ENCODE measurements around the gene SLC9A5. TPM values are rescaled to one million over a fixed set of nuclear protein-coding genes. Genes with fewer than 3 reads are reported as not detected.

The SLC9A5 gene
- polyA plus RNA-seq, 1 donor: 4.9 TPM

DNA sequence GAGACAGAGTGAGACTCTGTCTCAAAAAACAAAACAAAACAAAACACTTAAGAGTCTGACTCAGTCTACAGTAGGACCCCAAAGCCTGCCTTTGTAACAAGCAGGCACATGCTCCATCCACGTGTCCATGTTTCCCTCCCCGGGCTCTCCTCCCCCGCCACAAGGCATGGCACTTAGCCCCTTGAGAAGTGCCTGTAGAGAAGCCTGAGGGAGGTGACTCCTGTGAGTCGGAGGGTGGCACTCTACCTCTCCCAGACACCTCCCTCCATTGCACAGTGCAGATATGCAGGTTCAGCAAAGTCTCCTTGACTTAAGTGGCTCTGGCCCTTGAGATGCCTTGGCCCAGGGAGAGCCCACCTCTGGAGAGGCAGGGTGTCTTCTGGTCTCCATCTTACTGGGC lies 8.3 kb upstream of the SLC9A5 start:
- DNase-seq: no peak

DNA sequence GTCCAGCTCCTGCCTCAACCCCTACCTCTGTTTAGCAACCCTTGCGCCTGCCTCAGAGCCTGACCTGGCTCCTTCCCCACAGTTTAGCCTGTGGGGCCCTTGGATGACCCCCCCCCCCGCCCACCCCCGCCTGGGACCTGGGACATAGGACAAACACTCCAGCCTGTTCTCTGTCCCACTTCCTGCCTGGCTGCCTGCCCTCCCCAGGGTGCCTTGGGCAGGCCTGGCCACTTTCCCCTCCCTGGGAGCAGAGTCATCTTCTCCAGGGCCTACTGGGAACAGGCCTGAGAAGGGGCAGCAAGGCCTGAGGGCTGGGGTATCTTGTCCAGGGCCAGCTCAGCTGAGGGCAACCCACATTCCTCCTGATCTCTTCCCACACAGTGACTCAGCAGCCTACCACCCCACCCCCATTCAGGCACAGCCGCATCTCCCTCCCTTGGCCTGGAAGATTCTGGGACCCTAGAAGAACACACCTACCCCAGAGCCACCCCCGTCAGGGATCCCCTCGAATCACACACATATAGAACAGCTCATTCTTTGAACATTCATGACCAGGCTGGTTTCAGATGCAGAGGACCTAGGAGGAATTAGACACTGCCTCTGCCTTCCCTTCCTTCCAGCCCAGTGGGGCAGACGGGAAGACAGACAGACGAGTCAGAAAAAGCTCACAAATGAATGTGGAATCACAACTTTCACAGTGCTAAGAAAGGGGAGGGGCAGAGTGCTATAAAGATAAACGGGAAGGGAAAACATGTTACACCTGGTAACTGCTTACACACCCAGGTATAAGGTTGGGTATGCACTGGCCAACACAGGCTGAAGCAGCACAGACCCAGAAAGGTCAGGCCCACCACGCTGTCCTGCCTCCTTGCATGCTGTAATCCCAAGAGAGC lies 7.5 kb upstream of the SLC9A5 start:
- DNase-seq: no peak

DNA sequence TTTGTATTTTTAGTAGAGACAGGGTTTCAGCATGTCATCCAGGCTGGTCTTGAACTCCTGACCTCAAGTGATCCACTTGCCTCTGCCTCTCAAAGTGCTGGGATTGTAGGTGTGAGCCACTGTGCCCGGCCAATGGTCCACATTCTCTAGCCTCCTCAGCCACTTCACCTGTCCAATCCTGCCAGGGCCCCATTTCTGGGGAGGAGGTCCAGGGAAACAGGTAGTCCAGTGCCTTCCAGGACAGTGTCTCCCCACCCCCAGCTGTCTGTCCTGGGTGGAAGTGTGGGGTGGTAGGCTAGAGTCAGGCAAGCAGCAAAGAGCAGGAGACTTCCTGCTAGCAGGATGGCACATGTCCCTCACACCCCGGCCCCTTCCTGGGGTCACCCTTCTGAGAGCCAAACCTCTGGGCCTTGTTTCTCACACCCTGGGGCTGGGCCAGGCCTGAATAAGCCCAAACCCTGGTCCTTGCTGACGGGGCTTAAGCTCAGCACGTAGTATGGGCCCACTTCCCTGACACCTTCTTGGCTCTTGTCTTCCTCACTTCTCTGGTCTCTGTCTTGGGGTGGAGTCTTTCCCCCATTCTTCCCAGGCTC lies 6.5 kb upstream of the SLC9A5 start:
- DNase-seq: no peak

DNA sequence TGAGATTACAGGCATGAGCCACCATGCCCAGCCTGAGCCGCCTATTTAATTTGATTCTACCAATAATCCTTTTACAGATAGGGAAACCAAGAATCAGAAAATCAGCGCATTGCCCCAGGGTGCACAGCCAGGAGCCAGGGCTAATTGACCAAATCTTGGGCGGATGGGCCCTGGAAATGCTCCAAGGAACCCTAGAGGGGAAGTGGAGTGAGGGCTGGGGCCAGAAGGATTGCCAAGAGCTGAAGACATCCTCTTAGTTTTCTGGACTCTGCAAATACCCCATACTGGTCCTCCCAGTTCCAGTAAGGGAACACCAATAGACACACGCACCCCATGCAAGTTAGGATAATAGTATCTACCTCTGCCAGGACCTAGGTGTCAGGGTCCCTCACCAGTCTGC lies 5.3 kb upstream of the SLC9A5 start:
- DNase-seq: no peak

DNA sequence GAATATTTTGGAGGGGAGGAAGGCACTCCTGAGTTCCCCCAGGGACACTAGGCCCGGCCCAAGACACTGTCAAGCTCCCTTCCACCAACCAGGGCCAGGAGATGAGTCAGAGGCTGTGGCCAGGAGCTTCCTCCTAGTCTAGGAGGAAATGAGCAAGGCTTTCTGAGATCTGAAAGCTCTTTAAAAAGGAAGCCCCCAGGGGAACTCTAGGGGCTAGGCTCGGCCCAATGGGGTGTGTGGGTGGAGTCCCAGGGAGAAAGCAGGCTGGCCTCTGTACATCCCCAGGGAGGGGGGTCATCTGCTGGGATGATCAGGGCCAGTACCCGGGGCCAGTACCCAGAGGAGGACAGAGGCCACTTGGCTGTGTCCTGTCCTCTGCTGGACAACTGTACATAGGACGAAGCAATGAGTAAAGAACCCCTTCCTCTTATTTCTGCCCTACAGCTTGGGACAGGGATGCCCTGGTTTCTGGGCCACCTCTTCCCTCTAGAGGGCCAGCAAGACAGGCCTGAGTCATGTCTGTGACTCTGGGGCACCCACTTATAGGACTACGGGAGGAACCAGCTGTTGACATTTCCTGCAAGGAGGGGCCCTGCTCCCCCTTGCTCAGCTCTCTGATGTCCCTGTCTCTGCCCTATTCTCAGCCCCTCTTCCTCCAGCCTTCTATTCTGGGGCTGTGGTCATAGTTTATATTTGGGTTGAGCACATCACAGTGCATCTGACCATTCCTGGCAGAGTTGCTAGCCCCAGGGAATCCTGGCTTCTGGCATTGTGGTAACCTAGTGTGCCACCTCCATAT lies 4.2 kb upstream of the SLC9A5 start:
- no peak for DNase-seq

DNA sequence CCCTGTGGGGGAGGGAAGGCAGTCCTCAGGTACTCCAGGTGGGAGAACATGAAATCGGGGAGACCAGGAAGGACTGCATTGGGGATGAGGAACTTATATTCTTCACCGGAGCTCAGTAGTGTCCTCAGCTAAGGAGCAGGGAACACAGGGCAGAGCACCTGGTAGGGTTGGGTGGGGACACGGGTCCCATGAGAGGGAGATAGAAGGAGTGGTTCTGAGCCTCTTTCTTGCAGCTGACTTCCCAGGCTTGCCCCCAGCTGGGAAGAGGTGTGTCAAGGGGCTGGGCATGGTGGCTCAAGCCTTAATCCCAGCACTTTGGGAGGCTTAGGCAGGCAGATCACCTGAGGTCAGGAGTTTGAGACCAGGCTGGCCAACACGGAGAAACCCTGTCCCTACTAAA lies 3.6 kb upstream of the SLC9A5 start:
- DNase-seq: no peak

DNA sequence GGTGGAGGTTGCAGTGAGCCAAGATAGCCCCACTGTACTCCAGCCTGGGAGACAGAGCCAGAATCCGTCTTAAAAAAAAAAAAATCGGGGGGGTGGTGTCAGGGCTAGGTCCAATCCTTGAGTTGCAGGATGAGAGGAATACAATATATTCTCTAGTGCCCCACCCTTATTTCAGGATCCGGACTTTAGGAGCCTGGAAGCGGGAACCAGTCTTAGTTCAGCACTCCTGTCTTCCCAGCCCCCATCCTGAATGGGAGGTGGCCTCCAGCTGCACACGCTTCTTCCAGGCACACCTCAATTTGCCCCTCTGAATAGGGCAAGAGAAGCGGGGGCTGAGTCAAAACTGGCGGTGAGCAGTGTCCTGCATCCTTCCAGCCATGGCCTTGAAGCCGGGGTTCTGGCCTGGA lies 3.1 kb upstream of the SLC9A5 start:
- no peak for DNase-seq

DNA sequence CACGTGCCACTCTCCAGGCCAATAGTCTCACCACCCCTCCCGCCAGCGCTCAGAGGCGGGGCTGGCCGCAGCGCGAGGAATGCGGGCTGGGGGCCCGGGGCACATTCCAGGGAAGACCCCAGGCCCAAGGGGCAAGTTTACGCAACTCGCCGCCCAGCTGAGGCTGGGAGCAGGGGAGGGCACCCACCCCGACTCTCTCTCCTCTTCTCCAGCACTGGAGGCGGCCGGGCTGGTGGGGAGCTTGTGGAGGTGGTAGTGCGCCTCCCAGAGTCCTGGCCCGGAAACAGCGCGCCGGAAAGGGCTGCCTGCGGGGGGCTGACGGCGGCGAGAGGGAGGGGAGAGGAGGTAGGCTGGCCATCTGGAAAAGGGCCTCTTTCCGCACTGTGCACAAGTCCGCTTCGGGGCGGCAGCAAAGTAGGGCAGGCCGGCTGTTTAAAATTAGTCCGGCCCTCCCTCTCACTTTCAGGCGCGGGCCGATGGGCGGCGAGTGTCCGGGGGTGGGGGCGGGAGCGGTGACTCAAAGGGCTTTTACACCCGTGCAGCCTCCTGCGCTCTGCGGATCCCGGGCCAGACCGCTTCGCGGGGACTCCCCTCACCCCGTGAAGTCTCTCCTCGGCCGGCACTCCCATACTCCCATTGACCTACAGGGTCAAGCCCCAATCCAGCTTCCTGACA lies 2.6 kb upstream of the SLC9A5 start:
- peak; percentile 80 for DNase-seq

DNA sequence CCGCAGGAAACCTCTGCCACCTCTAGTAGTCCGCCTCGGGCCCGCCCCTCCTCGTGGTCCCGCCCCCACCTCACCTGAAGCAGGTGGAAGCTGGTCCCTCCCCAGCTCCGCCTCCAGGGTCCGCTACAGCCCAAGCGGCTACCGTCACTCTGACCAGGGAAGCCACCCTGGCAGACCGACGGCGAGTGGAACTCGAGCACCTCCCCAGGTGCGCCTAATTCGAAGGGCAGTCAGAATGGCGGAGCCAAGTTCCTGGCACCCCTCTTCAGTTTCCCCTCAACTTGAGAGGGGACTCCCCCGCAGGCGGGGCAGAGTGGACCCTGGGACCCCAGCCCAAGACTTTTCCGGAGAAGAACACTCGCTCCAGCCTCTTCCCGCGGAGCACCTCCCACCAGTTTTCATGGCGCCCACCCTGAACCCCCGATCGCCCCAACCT lies 2.0 kb upstream of the SLC9A5 start:
- no peak for DNase-seq

DNA sequence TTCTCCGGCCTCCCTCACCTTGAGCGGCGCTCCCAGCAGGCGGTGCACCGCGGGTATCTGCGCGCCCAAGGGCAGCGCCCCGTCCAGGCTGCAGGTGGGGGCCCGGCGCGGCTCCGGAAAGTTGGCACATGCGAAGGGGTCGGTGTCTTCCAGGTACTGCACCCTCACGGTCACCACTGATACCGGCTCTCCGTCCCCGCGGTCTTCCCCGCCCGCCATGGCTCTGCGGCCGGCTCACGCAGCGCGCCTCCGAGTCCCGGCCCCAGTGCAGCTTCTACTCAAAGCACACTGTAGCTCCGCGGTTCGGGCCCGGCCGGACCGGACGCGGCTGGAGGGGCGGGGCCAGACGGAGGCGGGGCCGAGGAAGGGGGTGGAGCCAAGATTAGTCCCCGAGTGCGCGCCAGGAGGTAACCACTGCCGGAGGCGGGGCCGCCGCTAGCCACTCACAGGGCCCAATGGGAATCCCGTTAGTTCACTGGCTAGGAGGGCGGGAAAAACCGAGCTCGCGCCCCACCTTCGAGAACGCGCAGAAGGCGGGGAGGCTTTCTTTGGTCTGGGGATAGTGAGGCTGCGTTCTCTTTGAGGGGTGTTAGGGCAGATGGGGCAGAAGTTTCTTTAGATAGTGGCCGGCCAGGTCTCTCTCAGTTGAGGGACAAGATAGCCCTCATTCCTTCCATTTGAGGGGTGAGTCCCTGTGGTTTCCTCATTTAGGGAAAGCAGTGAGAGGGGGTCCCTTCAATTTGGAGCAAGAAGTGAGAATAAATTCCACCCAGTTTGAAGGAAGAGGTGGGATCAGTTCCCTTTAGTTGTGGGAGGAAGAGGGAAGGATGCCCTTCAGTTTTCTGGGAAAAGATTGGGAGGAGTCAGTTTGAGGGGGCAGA lies 1.3 kb upstream of the SLC9A5 start, which contains the start of gene FHOD1:
TSS of gene FHOD1 (minus strand) at position 290 of the 881 bp plus-strand sequence. CDS start at position 219, 71 bp downstream.
- peak; percentile 93 for DNase-seq

DNA sequence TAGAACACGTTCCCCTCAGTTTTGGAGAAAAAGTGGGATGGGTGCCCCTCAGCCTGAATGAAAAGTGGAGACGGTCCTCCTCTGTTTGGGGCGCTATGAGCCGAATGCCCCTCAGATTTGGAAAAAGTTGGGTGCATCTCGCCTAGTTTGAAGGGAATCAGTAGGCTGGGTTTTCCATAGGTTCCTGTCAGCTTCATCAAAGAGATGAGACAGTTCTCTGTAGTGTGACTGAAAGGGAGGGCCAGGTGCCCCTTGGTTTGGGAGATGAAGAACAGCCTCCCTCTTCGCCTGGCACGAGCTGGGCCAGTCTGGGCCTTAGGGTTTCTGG lies 742 bp upstream of the SLC9A5 start:
- DNase-seq: no peak

DNA sequence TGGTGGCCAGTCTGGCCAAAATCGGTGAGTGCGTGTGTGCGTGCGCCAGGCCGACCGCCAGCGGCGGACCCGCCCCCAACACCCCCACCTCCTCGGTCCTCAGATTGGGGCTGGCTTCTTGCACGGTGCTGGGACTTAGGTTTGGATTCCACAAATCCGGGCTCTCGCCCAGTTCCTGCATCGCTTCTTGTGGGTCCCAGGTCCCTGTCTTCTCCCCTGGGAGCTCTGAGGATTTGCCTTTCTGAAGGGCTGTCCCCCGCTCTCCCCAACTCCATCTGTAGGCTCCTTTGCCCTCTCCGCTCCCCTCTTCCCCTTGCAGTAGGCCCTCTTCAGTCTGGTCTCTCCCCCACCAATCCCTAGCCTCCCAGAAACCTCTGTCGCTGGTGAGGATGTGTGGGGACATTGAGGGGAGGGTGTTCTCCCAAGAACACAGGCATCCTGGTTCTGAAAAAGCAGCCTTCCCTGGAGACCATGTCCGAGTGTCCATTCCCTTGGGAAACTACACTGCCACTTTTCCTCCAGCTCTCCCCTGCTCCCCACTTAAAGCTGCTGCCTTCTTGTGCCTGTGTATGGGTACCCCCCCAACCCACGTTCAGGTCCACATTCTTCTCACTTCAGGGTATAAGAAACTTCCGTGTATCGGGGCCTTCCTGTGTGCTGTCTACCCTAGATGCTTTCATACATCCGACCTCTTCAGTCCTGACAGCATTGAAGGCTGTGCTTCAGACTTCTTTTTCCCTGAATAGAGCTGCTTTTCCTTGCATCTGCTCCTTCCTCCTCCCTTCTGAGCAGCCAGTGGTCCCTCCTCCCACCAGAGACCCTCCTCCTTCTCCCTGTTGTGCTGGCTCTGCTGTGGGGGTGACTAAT lies 632 bp downstream of the SLC9A5 start:
- no peak for DNase-seq

DNA sequence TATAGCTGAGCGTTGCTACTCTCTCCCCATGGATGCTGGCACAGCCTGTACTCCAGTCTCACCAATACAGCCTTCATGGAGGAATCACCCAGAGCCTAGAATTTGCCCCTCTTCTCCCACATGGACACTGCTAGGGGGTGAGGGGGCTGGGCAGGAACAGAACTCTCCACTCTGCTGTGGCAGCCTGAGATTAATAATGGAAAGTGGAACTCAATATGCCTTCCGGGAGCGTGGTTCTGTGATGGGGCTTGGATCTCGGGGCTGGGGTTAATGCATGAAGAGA lies 1.2 kb downstream of the SLC9A5 start:
- DNase-seq: no peak

DNA sequence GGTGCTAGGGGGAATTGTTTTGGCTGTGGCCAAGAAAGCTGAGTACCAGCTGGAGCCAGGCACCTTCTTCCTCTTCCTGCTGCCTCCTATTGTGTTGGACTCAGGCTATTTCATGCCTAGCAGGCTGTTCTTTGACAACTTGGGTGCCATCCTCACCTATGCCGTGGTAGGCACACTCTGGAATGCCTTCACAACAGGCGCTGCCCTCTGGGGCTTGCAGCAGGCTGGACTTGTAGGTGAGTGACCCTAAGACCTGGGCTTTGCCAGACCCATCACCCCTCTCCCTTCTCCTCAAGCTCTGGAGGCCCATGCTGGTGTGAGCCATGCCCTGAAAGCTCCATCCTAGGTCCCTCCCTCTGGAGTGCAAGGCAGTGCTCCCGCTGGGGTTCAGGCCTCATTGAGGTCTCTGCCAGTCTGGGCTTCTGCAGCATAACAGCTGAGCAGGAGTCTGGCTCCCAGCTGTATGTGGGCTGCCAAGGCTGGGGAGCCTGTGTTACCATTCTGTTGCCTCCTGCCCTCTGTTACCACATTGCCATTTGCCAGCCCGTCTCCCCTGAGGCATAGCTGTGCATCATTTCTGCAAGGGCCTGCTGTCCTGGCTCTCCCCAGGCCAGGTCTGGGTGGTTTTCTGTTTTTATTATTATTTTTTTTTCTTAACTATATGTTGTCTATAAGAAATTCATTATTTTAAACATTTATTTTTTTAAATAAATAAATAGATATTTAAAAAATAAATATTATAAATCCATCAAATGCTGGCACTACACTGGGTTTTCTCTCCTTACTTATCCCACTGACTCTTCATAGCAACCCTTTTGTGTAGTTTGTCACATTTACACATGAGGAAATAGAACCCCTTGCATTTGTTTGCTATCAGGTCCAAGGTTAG lies 4.1 kb downstream of the SLC9A5 start:
- no peak for DNase-seq

DNA sequence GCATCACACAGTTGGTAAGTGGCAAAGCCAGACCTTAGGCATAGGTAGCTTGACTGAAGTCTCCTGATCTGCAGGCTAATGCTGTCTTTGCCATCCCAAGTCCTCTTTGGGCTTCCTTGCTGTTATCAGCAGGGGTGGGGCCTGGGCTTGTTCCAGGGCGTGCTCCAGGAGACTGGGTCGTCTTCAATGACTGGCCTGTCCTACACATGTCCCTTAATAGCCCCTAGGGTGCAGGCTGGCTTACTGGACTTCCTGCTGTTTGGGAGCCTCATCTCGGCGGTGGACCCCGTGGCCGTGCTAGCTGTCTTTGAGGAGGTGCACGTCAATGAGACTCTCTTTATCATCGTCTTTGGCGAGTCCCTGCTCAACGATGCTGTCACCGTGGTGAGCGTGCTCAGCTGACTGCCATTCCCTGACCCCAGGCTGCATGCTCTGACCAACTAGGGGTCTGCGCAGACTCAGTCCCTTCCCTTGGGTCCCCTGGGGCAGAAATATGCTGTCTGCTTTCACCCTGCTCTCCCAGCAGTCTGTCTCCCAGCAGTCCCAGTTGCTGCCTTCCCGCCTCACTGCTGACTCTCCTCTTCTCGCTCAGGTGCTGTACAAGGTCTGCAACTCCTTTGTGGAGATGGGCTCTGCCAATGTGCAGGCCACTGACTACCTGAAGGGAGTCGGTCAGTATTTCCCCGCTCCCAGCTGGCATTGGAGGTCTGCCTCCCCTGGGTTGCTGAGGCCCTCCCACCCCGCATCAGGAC lies 6.2 kb downstream of the SLC9A5 start:
- no peak for DNase-seq

DNA sequence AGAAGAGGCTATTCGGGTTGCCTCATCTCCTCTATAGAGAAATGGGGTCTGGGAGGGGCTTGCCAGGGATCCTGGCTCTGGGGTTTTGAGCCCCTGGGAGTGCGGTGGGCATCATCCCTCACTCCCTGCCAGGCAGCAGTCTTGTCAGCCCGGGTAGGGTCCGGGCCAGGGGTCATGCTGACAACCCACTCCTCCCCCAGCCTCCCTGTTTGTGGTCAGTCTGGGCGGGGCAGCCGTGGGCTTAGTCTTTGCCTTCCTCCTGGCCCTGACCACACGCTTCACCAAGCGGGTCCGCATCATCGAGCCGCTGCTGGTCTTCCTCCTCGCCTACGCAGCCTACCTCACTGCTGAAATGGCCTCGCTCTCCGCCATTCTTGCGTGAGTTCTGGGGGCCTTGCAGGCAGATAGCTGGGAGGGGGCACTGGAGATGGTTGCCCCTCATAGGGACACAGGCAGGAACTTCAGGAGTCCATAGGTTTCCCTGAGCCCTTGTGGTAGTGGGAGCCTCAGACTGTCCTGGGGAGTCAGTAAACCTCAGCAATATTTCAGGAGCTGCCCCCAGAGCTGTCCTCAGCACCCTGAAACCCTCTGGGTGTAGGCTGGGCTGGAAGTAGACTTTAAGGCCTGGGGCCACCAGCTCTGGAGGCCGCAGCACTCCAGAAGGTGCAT lies 6.9 kb downstream of the SLC9A5 start:
- DNase-seq: no peak

DNA sequence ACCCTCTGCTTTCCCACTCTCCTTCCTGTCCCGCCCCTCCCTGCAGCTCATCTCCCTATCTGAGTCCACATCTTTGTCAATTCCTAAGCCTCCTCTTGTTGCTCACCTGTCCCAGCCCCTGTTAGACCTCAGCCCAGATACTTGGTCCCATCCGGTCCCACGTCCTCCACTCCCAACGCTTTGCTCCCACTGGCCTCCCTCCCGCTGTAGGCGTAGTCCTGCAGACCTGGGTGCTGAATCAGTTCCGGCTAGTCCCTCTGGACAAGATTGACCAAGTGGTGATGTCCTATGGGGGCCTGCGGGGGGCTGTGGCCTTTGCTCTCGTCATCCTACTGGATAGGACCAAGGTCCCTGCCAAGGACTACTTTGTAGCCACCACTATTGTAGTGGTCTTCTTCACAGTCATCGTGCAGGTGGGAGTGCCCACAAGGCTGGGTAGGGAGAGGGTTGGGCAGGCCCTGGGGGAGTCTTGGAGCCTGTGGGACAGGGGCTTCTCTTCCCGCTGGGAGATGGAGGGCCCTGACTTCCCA lies 8.0 kb downstream of the SLC9A5 start:
- no peak for DNase-seq
